Globus pallidus (tissue), 1 donor: Measurements from ENCODE around the gene NGLY1.

Source experiments
- DNase-seq: peaks from one replicate; pipeline ENCODE4 v3.0.0-alpha.2; 2015; ENCODE audit warnings: low spot score

Gene NGLY1

GRCh38 chr3:25708036-25708435, 75.2 kb downstream of the NGLY1 start:
- DNase-seq = no peak

GRCh38 chr3:25707268-25707926, 75.8 kb downstream of the NGLY1 start:
- DNase-seq = no peak

GRCh38 chr3:25706213-25706612, 77.0 kb downstream of the NGLY1 start:
- no peak for DNase-seq

- DNase-seq = no peak
Observed at GRCh38 chr3:25697553-25697952, 85.7 kb downstream of the NGLY1 start.

GRCh38 chr3:25695731-25696420, 87.4 kb downstream of the NGLY1 start:
- DNase-seq = no peak

GRCh38 chr3:25693238-25693637, 90.0 kb downstream of the NGLY1 start:
- no peak for DNase-seq

- DNase-seq = no peak
Observed at GRCh38 chr3:25692341-25692740, 90.9 kb downstream of the NGLY1 start.

- DNase-seq = no peak
Observed at GRCh38 chr3:25690768-25691533, 92.3 kb downstream of the NGLY1 start.

- DNase-seq = no peak
Observed at GRCh38 chr3:25689226-25689625, 94.0 kb downstream of the NGLY1 start.

- DNase-seq = no peak
Observed at GRCh38 chr3:25687742-25688141, 95.5 kb downstream of the NGLY1 start.

- no peak for DNase-seq
Observed at GRCh38 chr3:25686766-25687165, 96.5 kb downstream of the NGLY1 start.

GRCh38 chr3:25683882-25684281, 99.4 kb downstream of the NGLY1 start:
- DNase-seq = no peak

GRCh38 chr3:25683410-25683809, 99.8 kb downstream of the NGLY1 start:
- no peak for DNase-seq

GRCh38 chr3:25679642-25680302, 103.5 kb downstream of the NGLY1 start:
- peak; percentile 58 for DNase-seq

GRCh38 chr3:25679166-25679565, 104.1 kb downstream of the NGLY1 start:
- DNase-seq = peak; percentile 71

- no peak for DNase-seq
Observed at GRCh38 chr3:25678581-25678980, 104.7 kb downstream of the NGLY1 start.

GRCh38 chr3:25677121-25677520, 106.1 kb downstream of the NGLY1 start:
- DNase-seq = no peak

- no peak for DNase-seq
Observed at GRCh38 chr3:25674670-25675069, 108.6 kb downstream of the NGLY1 start.

GRCh38 chr3:25673738-25674298, 109.4 kb downstream of the NGLY1 start:
- no peak for DNase-seq
